Ascending aorta (tissue), 2 donors: ENCODE measurements around the gene KRT77. TPM values are rescaled to one million over a fixed set of nuclear protein-coding genes. Genes with fewer than 3 reads are reported as not detected.

Experiments used
- DNase-seq, 2 donors: peaks; one replicate each; pipeline ENCODE4 v3.0.0-alpha.2; 2019; ENCODE audit warnings: low spot score in 2 of 2
- H3K27ac ChIP-seq, 2 donors: fragments of 200-600 bp; sonication (generic); one replicate each; pipeline ENCODE4 v1.5.1; 2016 to 2017; ENCODE audit warnings: mild to moderate bottlenecking in 1 of 2
- H3K27me3 ChIP-seq: fragments of 200-600 bp; sonication (generic); one replicate; pipeline ENCODE4 v1.5.1; 2017
- H3K36me3 ChIP-seq, 2 donors: fragments of 200-600 bp; sonication (generic); one replicate each; pipeline ENCODE4 v1.5.1; 2016
- H3K4me1 ChIP-seq, 2 donors: fragments of 200-600 bp; sonication (generic); one replicate each; pipeline ENCODE4 v1.5.1; 2016 to 2017; ENCODE audit warnings: mild to moderate bottlenecking in 1 of 2
- H3K4me3 ChIP-seq, 2 donors: fragments of 200-600 bp; sonication (generic); one replicate each; pipeline ENCODE4 v1.5.1; 2016 to 2017; ENCODE audit warnings: mild to moderate bottlenecking in 1 of 2
- H3K9me3 ChIP-seq, 2 donors: fragments of 200-600 bp; sonication (generic); one replicate each; pipeline ENCODE4 v1.5.1; 2016
- CTCF ChIP-seq, 3 experiments: fragments of 200-600 bp in 2 of 3; fragments of 450-650 bp in 1 of 3; sonication (generic) in 2 of 3; IDR thresholded peaks; one replicate each; pipeline ENCODE4 v1.5.1; 2016 to 2019; ENCODE audit warnings: antibody characterized with exemption in 3 of 3, mild to moderate bottlenecking in 1 of 3, moderate library complexity in 1 of 3
- intact Hi-C: fragments of 100-400 bp; cut with DNase I; formaldehyde crosslinking; loops from one replicate; pipeline ENCODE4 v1.15.1; 2023
- total RNA-seq: library from RNA; depleted of rRNA; stranded (reverse); fragments of >200 nt; gene quantifications from one replicate; pipeline ENCODE4 v1.1.0, GENCODE V29; 2016

Gene KRT77
- total RNA-seq, 1 donor from 2014 or later = not detected

- no peak for DNase-seq
- Histone ChIP-seq H3K9me3 (no peaks in the 10 kb centered on the region), H3K27ac (no peak overlapping the region), H3K4me1 (no peaks in the 10 kb centered on the region), H3K4me3 (no peak overlapping the region), H3K27me3 (no peaks in the 10 kb centered on the region), H3K36me3 (no peaks in the 10 kb centered on the region)
- intact Hi-C loops = no loop called here
- no peak for TF ChIP-seq CTCF (IDR thresholded peaks at IDR 0.05)
Observed at GRCh38 chr12:52647601-52648000, 55.7 kb downstream of the KRT77 start.

GRCh38 chr12:52646613-52647012, 56.7 kb downstream of the KRT77 start:
- Histone ChIP-seq H3K9me3 (no peaks in the 10 kb centered on the region), H3K4me1 (no peaks in the 10 kb centered on the region), H3K27ac (no peak overlapping the region), H3K4me3 (no peak overlapping the region), H3K27me3 (no peaks in the 10 kb centered on the region), H3K36me3 (no peaks in the 10 kb centered on the region)
- DNase-seq = no peak
- intact Hi-C loops = no loop called here
- no peak for TF ChIP-seq CTCF (IDR thresholded peaks at IDR 0.05)

- no peaks in the 10 kb centered on the region for H3K4me1 ChIP-seq
- intact Hi-C loops = no loop called here
- no peak for TF ChIP-seq CTCF (IDR thresholded peaks at IDR 0.05)
- H3K27ac ChIP-seq = no peak overlapping the region
- H3K9me3 ChIP-seq = no peaks in the 10 kb centered on the region
- no peaks in the 10 kb centered on the region for H3K36me3 ChIP-seq
- no peak for DNase-seq
- no peak overlapping the region for H3K4me3 ChIP-seq
- H3K27me3 ChIP-seq = no peaks in the 10 kb centered on the region
Observed at GRCh38 chr12:52645982-52646381, 57.3 kb downstream of the KRT77 start.

GRCh38 chr12:52645120-52645761, 58.1 kb downstream of the KRT77 start:
- no peak overlapping the region for H3K27ac ChIP-seq
- no peak overlapping the region for H3K4me3 ChIP-seq
- no peaks in the 10 kb centered on the region for H3K27me3 ChIP-seq
- DNase-seq = no peak
- no peaks in the 10 kb centered on the region for H3K4me1 ChIP-seq
- no peak for TF ChIP-seq CTCF (IDR thresholded peaks at IDR 0.05)
- H3K9me3 ChIP-seq = no peaks in the 10 kb centered on the region
- H3K36me3 ChIP-seq = no peaks in the 10 kb centered on the region
- intact Hi-C loops = no loop called here

GRCh38 chr12:52644078-52644415, 59.3 kb downstream of the KRT77 start:
- no peaks in the 10 kb centered on the region for H3K4me1 ChIP-seq
- H3K9me3 ChIP-seq = no peaks in the 10 kb centered on the region
- no peaks in the 10 kb centered on the region for H3K36me3 ChIP-seq
- intact Hi-C loops = no loop called here
- no peak overlapping the region for H3K27ac ChIP-seq
- H3K4me3 ChIP-seq = no peak overlapping the region
- DNase-seq = no peak
- H3K27me3 ChIP-seq = no peaks in the 10 kb centered on the region
- no peak for TF ChIP-seq CTCF (IDR thresholded peaks at IDR 0.05)
